NCI-H82 treated with DMSO at 0.1 percent for 48 hours (cell line): ENCODE measurements around the gene NOM1.
A peak's percentile ranks its signal among the peaks of the same experiment; 100 is the strongest.

Experiments used
- DNase-seq: peaks from one replicate; lab custom pipeline; 2025; ENCODE audit not compliant: unreplicated experiment; lab: John Stamatoyannopoulos, UW

Gene NOM1

DNA sequence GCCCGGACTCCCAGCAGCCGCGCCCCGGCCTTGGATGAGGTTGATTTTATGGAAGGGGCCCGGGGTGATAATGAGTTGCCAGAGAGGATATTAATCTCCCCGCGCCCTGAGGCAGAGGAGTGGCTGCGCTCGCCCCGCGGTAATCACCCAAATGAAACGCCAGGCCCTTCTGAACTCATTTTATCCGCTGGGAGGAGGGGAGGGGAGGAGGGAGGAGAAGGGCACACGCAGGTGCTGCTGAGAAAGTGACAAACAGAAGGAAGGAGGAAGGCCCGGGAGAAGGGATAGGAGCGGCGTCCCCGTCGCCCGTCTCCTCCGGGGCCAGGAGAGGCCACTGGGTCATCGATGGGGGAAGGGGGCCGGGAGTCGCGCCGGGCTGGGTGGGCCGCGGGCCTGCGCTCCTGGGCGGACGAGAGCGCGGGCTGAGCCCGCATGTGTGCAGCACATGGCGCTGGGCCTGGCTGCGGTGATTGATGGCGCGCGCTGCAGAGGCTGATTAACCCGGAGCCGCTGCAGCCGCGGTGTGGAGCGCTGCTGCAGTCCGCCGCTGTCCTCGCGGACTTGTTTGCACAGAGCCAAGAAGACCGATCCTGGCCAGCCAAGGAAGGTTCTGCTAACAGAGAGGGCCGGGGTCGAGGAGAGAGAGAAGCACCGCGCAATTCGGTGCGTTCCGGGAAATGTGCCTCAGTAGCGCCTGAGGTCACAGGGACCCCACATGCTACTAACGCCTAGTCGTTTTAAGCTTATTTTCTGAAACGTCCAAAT lies 54.4 kb downstream of the NOM1 start:
- no peak for DNase-seq

DNA sequence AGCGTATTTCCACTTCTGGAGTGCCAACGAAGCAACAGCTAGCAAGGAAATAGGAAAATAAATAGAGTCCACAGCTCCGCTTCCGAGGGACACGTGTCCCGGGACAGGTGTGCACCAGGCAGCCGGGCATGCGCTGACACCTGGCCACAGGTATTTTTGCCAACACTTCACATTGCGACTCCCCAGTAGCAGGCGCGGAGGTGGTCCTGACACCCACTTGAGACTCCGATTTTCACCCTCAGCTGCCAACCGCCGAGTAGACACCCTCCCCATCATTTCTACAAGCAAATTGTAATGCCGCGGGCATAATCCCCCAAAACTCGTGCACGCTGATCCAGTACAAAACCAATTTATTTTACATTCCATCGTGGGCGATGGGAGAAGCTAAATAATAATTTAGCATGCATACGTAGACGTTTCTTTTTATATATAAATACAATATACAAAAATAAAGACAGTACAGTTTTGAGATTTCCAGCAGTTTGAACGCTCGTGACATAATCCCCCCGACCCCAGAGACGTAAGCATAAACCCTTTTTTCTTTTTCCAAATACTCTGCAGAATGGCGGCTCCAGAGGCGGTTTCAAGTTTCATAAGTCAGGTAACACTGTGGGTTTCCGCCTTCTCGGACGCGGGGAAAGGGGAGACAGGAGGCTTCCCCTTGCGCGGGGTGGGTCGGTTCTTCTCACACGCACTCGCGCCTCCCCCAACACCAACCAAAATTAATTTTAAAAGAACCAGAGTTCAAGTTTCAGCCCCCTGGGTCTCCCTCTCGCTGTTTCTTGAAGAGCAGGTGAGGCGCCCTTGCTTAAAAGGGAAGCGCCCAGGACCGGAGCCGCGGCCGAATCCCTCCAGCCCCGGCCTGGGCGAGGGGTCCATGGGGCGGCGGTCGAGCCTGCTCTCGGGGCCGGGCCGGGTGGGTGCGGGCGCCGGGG lies 55.3 kb downstream of the NOM1 start:
- no peak for DNase-seq

DNA sequence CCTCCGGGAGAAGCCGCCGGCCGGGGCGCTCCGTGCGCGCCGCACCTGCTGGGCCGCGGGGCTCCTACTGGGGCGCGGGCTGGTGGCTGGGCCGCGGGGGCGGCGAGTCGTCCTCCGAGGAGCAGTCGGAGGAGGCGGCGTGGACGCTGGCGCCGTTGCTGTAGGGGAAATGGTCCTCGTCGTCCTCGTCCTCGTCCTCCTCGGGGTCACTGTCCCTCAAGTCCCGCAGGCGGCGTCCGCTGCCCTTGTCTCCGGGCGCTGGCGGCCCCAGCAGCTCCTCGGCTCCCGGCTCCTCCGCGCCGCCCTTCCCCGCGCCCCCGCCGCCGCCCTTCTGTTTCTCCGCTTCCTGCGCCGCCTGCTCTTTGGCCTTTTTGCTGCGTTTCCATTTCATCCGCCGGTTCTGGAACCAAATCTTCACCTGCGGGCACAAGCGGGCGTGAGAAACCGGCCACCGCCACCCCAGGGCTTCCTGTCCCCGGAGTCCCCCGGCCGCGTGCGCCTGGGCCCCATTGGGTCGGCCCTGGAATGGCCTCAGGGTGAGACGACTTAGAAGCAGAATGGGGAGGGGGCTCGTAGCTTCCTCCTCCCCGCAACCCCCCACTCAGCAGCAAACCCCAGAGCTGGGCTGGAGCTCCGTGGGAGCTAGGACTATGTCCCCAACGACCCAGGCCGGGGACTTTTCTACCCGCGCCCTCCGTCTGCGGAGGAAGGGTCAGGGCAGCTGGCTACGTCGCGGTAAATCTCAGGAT lies 56.1 kb downstream of the NOM1 start:
- no peak for DNase-seq

DNA sequence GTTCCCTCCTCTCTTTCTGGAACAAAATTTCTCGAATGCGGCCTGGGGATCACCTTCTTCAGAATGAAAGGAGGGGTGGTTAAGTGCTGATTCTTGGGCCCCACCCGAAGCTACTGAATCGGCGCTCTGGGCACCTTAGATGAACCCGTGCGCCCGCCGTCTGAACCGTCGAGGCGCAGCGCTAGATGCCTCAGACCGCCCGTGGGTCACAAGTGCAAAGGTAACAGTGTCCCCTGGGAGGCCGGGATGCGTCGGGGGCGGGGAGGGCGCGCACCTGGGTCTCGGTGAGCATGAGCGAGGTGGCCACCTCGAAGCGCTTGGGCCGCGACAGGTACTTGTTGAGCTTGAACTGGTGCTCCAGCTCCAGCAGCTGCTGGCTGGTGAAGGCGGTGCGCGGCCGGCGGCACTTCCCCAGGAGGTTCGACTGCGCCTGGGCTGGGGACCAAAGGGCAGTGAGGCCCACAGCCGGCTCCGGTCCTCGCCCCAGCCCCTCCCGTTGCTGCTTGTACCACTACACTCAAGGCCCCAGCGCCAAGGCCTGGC lies 56.8 kb downstream of the NOM1 start:
- no peak for DNase-seq

DNA sequence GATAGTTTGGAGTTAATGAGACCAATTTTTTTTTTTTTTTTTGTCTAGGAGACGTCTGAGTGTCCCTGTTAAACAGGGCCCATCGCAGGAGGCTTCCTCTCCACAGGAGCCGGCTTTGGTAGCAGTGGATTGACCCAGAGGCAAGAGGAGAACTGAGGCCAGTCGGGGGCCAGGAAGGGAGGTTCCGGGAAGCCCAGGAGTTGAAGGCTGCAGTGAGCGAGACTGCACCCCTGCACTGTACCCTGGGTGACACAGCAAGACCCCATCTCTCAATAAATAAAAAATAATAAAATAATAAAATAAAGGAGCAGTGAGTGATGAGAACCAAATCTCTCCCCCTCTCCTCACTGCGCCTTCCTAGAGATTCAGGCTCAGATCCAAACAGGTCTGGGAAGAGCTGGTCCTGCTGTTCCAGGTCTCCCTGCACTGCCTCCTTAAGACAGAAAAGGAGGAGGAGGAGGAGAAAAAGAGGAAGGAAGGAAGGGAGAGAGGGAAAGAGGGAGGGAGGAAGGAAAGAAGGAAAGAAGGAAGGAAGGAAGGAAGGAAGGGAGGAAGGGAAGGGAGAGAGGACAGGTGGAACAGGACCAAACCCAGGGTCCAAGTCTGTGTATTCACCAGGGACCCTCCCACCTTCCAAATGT lies 57.4 kb downstream of the NOM1 start:
- no peak for DNase-seq

DNA sequence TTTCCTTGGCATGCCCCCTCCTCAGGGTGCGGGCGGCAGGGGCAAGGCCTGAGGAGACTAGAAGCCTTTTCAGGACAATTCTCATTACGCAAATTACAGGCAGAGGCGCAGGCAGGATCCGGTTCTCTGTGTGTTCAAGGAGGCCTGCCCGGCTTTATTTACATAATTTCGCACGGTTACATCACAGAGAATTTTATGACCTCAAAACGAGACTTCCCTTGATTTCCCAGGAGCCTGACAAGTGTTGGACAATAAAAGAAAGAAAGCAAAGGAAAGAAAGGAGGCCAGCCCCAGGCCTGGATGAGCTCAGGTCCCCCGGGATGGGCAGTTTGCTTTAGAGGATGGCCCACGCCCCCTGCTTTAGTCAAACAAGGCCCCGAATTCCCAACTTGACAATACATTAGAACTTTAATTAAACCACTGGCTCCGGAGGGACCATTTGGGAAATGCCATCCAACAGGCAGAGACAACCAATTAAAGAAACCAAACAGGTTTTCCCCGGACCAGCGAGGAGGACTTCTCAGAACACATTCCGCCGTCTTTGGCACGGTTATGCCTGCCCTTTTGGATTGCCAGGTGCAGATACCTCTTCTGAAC lies 58.1 kb downstream of the NOM1 start:
- DNase-seq, result no peak

DNA sequence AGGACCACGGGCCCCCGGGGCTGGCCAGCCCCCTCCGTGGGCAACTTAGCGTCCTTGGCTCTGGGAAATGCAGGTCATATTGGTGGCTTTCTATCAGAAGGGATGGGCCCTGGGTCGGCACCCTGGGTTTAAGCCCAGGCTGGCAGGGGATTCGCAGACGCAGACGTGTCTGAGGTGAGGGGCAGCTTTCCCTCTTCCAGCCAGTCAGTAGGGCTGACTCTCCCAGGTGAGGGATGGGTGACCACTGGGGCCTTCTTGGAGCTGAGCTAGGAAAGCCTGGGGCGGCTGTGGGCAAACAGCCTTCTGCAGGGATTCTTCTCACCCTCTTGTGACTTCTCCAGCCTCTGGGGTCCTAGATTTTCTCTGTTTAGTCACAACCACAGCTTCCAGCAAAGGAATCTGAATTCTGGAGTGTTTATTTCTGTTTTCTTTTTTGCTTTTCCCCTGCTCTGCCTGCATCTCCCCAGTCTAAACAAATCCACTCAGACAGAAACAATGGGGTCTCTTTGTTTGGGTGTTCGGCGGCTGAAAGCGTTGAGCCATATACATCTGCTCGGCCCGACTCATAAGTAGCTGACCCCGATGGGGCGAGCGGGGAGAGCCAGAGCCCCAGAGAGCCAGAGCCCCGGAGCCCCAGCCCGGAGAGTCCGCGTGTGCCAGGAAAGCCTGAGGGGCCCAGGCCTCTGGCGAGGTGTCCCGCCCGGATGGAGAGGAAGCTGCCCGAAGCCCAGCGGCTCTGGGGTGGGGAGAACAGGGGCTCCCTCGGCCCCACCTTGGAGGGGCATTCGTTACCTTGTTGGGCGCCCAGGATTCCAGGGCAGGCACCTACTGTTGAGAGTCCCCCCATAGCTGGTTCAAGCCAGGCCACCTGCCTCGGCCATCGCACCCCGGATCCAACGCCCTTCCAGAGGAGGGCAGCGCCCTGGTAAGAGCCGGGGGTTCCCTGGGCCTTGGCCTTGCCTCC lies 59.0 kb downstream of the NOM1 start:
- no peak for DNase-seq

DNA sequence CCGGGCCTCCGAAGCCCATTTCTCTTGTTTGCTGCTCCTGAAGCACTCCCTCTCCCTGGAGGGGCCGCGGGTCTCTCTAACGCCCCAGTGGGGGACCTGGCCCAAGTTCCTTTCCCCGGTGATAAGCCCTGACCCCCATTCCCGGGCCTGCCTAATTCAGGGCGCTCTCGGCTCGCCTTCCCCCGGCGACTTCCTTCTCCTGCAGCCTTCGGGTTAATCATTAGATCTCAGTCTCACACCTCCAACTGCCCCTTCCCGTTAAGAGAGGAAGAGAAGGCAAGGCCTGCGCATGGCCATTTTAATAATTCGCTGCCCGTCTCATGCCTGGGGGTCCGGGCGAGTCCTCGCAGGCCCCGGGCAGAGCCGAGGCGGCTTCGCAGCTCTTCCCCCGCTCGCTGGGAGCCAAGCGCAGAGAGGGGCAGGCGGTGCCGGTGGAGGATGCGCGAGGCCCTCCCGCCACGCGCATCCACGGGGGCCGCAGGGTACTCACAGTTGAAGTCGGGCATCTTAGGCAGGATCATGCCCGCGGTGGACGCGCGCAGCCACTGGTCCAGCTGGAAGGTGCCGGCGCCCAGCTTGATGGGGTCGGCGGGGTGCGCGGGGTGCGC lies 59.8 kb downstream of the NOM1 start:
- DNase-seq, result no peak

DNA sequence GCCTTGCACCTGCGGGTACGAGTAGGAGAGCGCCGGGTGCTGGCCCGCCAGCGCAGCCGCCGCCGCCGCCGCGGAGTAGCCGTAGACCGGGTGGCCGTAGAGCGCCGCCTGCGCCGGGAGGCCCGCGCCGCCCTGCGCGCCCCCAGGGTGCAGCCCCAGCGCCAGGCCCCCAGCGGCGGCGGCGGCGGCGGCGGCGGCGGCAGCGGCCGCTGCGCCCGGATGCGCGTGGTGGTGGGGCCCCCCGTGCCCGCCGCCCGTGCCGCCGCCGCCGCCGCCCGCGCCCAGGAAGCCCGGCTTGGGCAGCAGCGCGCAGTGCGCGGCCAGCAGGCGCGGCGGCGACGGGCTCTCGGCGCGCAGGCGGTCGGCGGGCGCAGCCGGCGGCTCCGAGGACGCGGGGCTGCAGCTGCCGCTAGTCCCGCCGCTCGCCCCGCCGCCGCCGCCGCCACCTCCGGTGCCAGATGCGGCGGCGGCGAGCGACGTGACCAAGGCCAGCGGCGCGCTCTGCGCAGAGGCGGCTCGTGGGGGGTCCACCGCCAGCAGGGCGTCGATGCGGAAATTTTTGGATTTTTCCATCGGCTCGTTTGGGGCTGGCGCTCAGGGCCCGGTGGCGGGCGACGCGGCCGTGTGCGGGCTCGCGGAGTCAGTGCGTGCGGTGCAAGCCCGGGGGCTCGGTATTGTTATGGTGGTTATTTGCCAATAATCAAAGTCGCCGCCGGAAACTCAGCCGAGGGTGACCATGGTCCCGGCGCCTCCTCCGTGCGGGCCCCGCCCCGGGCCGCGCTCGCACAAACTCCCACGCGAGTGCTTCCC lies 60.5 kb downstream of the NOM1 start:
- no peak for DNase-seq

DNA sequence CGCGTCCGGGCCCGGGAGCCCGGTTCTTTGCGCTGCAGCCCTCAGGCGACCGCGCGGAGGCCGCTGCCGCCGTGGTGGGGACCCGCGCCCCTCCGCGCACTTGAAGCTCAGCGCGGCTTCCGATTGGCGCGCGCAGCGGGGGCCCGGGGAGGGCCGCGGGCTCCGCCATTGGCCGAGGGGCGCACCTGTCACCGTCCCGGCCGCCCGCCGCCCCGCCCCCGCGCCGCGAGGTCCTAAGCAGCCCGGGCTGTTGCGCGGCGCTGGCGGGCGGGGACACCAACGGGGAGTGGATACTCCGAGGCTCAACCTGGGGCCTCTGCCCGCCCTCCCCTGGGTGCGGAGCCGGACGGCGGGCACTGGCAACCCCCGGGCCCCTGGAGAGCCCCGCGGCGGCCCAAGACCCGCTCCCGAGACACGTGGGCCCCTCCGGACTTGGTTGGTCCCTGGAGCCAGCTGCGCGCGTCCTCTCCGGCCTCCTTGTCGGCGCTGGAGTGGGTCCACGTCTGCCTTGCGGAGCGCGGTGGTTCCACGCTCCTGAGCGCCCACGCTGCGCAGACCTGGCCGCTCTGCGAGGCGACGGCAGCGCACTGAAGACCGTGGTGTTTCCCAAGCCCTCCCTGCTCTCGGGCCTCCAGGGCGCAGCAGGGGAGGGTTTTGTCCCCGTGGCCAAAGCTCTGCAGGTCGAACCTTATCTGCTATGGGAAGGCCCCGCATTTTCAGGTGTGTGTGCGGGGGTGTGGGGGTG lies 61.2 kb downstream of the NOM1 start, which contains the start of gene MNX1:
Gene MNX1 (minus strand): TSS at position 76 of the 745 bp plus-strand sequence. CDS start 313 bp downstream, outside the sequence.
- peak; percentile 16 for DNase-seq

DNA sequence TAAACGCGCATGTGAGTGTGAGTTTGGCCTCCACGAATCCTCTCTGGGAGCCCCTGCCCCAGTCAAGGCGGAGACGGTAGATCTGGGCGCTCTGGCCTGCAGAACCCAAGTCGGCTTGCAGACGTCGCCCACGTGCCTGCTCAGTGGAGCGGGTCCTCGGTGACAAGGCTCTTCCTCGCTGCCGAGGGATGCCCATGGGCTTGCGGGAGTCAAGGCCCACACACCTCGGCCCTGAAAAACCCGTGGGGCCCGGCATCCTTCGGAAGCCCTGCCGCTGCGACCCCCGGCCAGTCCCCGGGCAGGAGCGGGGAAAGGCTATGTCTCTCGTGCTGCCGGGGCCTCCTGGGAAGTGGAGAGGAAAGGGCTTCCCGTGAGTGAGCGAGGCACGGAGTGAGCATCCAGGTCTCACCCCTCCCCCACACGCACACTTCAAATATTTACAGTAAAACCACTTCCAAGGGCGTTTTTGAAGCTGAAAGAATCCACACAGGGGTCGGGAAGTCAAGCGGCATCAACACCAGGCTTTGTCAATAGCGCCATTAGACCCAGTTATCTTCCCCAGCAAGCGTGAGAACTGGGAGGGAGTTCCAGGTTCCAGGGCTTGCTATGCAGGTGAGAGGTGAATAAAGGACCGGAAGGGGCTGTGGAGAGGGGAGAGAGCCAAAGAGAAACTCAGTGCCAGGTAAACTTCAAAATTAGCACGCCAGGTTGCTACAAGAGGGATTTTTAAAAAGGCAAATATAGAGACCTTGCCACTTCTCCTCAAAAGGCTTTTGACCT lies 62.0 kb downstream of the NOM1 start:
- DNase-seq, result no peak

DNA sequence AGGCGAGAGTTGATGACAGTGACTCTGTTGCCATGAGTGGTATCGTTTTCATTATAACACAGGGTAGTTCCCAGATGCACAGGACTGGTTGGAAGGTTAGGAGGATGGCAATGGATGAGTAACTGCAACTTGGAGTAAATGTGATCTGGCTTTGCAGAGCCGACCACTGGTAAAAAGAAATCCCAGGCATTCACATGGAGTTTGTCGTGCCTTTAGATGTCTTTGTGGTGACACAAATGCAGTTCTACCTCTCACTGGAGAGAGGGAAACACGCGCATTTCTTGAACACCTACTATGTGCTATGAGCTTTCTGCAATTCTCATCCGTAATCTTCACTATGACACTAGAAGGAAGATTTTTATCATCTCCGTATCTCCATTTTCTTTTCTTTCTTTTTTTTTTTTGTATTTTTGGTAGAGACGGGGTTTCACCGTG lies 62.6 kb downstream of the NOM1 start:
- no peak for DNase-seq

DNA sequence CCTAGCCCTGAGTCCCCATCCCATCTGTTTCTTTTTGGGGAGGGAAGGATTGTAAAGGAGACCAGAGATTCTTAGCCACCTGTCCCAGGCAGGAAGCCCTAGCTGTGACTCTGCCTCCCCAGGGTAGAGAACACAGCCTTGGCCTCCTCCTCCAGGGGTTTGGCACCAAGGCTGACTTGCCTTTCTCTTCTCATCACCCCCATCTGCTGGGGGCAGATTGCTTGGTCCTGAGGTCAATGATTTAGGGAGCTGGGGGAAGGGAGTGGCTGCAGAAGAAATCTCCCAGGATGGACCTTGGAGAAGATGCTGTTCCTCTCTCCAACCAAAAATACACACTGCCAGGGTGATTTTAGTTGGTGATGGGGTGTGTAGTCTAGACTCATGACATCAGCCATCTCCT lies 63.6 kb downstream of the NOM1 start:
- no peak for DNase-seq

DNA sequence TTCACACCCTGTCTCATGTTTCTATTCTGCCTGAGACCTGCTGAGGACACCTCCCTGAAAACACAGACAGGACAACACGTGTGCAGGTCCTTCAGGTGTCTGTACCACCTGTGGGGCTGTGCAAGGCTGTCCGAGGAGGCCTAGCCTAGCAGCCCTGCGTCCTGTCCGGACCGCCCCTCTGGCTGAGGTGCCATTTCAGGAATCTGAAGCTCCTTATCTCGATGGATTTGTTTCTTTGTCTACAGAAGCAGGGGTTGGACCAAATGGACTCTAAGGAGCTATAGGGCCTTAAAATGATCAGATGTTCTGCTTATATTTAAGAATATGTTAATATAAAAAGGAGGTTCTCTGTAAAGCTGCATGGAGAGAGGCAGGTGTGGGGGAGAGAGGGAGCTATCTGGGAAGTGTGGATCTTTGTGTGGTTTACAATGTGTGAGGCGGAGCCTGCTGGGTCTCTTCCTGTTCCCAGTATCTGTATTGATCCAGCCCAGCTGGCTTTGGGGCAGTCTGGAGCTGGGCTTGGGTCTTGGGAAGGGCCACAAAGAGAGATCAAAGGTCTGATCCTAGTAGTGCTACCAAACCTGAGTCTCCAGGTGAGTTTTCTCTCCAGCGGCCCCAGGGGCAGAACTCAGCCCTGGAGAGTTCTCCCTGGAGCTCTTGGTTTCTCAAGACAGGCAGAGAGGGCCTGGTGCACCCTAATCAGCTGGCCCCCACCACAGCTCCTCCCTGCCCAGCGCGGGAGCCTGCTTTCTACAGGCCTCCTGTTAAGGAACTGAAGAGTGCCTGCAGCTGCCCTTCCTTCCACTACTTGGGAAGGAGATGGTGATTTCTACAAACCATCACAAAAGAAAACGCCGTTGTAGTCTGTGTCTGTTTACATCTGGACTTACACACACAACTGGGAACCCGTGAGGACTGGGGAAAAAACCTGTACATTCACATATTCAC lies 64.4 kb downstream of the NOM1 start:
- no peak for DNase-seq
